Breast epithelium (tissue), 4 donors: ENCODE measurements around the gene TBL2. TPM values are rescaled to one million over a fixed set of nuclear protein-coding genes. Genes with fewer than 3 reads are reported as not detected.

Source experiments
- DNase-seq, 2 donors: peaks; one replicate each; pipeline ENCODE4 v3.0.0-alpha.2; 2019; ENCODE audit warnings: low spot score in 2 of 2
- H3K27ac ChIP-seq, 2 donors: fragments of 200-600 bp; sonication (generic) in 1 of 2; one replicate each; pipeline ENCODE4 v1.5.1; 2016 to 2019; ENCODE audit warnings: mild to moderate bottlenecking in 1 of 2
- H3K27me3 ChIP-seq, 2 donors: fragments of 200-600 bp; sonication (generic) in 1 of 2; one replicate each; pipeline versions ENCODE4 v1.5.1 to v1.6.0; 2017 to 2019; ENCODE audit warnings: control low read depth in 1 of 2, mild to moderate bottlenecking in 1 of 2
- H3K36me3 ChIP-seq: fragments of 200-600 bp; one replicate; pipeline ENCODE4 v1.5.1; 2019
- H3K4me1 ChIP-seq, 2 donors: fragments of 200-600 bp; sonication (generic); one replicate each; pipeline ENCODE4 v1.5.1; 2016 to 2019; ENCODE audit warnings: control low read depth in 1 of 2
- H3K4me3 ChIP-seq, 3 donors: fragments of 200-600 bp; sonication (generic); 1 replicate in 2 of 3; 2 replicates in 1 of 3; pipeline ENCODE4 v1.5.1; 2016 to 2019; ENCODE audit warnings: mild to moderate bottlenecking in 3 of 3, moderate library complexity in 2 of 3
- H3K9me3 ChIP-seq, 2 donors: fragments of 200-600 bp; sonication (generic) in 1 of 2; one replicate each; pipeline ENCODE4 v1.5.1; 2016 to 2019; ENCODE audit warnings: control low read depth in 1 of 2
- POLR2A ChIP-seq: fragments of 450-650 bp; IDR thresholded peaks from one replicate; pipeline ENCODE4 v1.6.1; 2016; ENCODE audit warnings: antibody characterized with exemption, mild to moderate bottlenecking, moderate library complexity
- POLR2AphosphoS5 ChIP-seq, 3 donors: sonication (generic); formaldehyde crosslinking; IDR thresholded peaks; one replicate each; pipeline ENCODE4 v1.6.1; 2017; ENCODE audit warnings: antibody characterized with exemption in 3 of 3
- intact Hi-C: fragments of 100-400 bp; cut with DNase I; formaldehyde crosslinking; loops from one replicate; pipeline ENCODE4 v1.15.1; 2023; ENCODE audit warnings: low total_unique reads
- total RNA-seq, 3 donors: library from RNA; depleted of rRNA; stranded (reverse); fragments of >200 nt; gene quantifications; one replicate each; pipeline ENCODE4 v1.1.0, GENCODE V29; 2016
- TF ChIP-seq, protein P1 (sequence below), 3 donors: fragments of 450-650 bp; IDR thresholded peaks; one replicate each; pipeline ENCODE4 v1.5.1; 2016 to 2017; ENCODE audit warnings: antibody characterized with exemption in 3 of 3, mild to moderate bottlenecking in 3 of 3, moderate library complexity in 3 of 3

The TBL2 gene, protein sequence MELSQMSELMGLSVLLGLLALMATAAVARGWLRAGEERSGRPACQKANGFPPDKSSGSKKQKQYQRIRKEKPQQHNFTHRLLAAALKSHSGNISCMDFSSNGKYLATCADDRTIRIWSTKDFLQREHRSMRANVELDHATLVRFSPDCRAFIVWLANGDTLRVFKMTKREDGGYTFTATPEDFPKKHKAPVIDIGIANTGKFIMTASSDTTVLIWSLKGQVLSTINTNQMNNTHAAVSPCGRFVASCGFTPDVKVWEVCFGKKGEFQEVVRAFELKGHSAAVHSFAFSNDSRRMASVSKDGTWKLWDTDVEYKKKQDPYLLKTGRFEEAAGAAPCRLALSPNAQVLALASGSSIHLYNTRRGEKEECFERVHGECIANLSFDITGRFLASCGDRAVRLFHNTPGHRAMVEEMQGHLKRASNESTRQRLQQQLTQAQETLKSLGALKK
- total RNA-seq: 10 to 100 TPM; 31.0 to 39.3 (median 32.1) TPM

DNA sequence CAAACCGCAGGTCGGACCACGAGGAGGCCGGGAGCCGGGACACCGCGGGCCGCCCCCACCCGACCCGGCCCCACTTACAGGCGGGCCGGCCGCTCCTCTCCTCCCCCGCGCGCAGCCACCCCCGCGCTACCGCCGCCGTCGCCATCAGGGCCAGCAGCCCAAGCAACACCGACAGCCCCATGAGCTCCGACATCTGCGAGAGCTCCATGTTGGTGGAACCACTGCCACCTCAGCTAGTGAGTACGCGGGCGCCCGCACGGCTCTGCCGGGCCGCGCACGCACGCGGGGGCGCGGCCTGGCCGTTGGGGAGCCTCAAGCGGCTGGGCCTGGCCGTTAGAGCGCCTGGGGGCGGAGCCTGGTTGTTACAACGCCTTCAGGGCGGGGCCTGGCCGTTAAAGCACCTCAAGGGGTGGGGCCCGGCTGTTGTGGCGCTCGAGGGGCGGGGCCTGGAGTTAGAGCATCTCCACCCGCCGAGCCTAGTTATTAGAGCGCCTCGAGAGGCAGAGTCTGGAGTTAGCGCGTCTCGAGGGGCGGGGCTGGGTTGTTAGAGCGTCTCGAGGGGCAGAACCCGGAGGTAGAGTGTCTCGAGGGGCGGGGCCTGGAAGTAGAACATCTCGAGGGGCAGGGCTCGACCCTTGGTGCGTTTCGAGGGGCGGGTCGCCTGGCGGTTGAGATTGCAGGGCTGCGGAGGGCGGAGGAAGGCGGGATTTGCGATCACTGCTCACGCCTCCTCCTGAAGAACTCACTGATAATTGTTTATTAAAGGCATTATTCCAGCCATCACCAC lies at the start of gene TBL2:
TBL2 (minus strand) TSS at position 238 of the 787 bp plus-strand sequence; CDS start at position 208, 30 bp downstream.
- H3K9me3 ChIP-seq: no peaks in the 10 kb centered on the region
- H3K36me3 ChIP-seq: peaks cover 9% of the 10 kb centered on the region
- peak; percentile 98 for DNase-seq
- H3K4me1 ChIP-seq: no peaks in the 10 kb centered on the region
- TF ChIP-seq, protein P1, sequence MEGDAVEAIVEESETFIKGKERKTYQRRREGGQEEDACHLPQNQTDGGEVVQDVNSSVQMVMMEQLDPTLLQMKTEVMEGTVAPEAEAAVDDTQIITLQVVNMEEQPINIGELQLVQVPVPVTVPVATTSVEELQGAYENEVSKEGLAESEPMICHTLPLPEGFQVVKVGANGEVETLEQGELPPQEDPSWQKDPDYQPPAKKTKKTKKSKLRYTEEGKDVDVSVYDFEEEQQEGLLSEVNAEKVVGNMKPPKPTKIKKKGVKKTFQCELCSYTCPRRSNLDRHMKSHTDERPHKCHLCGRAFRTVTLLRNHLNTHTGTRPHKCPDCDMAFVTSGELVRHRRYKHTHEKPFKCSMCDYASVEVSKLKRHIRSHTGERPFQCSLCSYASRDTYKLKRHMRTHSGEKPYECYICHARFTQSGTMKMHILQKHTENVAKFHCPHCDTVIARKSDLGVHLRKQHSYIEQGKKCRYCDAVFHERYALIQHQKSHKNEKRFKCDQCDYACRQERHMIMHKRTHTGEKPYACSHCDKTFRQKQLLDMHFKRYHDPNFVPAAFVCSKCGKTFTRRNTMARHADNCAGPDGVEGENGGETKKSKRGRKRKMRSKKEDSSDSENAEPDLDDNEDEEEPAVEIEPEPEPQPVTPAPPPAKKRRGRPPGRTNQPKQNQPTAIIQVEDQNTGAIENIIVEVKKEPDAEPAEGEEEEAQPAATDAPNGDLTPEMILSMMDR (IDR thresholded peaks at IDR 0.05): no peak
- TF ChIP-seq POLR2AphosphoS5 (IDR thresholded peaks at IDR 0.05): peak in 2 of 3 donors; percentile 35 to 57
- TF ChIP-seq POLR2A: peak; percentile 32
- H3K27ac ChIP-seq: peak within 1 kb of the TSS; percentile 85 to 89
- intact Hi-C loops: no loop called here
- peak within 1 kb of the TSS; percentile 83 to 92 (median 88) for H3K4me3 ChIP-seq
- H3K27me3 ChIP-seq: no peaks in the 10 kb centered on the region

DNA sequence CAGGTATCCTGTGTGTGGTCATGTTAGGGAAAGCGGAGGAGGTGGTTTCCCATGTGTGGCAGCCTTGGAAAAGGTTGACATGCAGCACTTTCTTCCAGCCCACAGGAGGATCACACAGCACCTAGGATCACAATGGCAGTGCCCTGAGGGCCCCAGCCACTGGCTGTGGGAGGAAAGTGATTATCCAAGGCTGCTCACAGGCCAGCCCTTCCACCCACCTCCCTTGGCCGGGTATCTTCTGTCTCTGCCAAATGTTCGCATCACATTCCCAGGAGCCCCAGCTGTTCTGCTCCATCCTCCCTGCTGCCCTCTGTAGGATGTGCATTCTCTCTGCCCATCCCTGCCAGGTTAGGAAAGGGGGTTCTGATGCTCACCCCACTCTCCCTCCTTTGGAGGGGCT lies 48.4 kb upstream of the TBL2 start:
- peak in 1 of 2 donors; percentile 23 for DNase-seq
- peaks cover 11 to 49% of the 10 kb centered on the region in 2 donors for H3K27me3 ChIP-seq
- H3K4me3 ChIP-seq: no peak overlapping the region
- TF ChIP-seq, protein P1 (IDR thresholded peaks at IDR 0.05): no peak
- no peak for TF ChIP-seq POLR2AphosphoS5 (IDR thresholded peaks at IDR 0.05)
- no peak for TF ChIP-seq POLR2A
- H3K9me3 ChIP-seq: no peaks in the 10 kb centered on the region
- H3K4me1 ChIP-seq: peaks cover 4 to 16% of the 10 kb centered on the region in 2 donors
- H3K36me3 ChIP-seq: no peaks in the 10 kb centered on the region
- H3K27ac ChIP-seq: no peak overlapping the region
- intact Hi-C loops: loop anchor here (10.0 kb wide), 1 partner anchor 228 kb away; no protein-coding TSS in a partner anchor

DNA sequence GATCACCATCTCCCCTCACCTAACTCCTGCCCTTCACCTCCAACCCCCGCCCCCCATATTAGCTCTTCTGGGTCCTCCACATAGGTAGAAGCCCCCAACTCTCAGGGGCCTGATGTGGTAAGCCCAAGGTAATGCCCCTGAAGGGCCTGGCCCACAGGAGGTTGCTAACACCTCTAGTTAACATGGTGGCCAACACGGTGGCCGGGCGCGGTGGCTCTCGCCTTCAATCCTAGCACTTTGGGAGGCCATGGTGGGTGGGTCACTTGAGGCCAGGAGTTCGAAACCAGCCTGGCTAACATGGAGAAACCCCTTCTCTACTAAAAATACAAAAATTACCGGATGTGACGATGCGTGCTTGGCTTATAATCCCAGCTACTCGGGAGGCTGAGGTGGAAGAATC lies 46.9 kb upstream of the TBL2 start:
- Histone ChIP-seq H3K27ac (no peak overlapping the region), H3K4me3 (no peak overlapping the region), H3K36me3 (no peaks in the 10 kb centered on the region), H3K9me3 (no peaks in the 10 kb centered on the region), H3K27me3 (peaks cover 11 to 46% of the 10 kb centered on the region in 2 donors), H3K4me1 (peaks cover 4 to 16% of the 10 kb centered on the region in 2 donors)
- no peak for DNase-seq
- no peak for TF ChIP-seq POLR2A
- TF ChIP-seq POLR2AphosphoS5 (IDR thresholded peaks at IDR 0.05): no peak
- intact Hi-C loops: loop anchor here (10.0 kb wide), 1 partner anchor 230 kb away; no protein-coding TSS in a partner anchor

DNA sequence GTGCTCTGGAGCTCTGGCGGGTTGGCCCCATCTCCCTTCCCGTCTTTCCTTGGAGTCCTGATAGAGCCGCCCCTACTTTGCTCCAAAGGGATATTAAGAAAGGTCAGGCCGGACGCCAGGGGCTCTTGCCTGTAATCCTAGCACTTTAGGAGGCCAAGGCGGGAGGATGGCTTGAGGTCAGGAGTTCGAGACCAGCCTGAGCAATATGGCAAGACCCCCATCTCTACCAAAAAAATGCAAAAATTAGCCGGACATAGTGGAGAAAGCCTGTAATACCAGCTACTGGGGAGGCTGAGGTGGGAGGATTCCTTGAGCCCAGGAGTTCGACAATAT lies 46.3 kb upstream of the TBL2 start:
- no peaks in the 10 kb centered on the region for H3K9me3 ChIP-seq
- peak overlapping the region; percentile 51 to 72 (median 64) for H3K4me3 ChIP-seq
- intact Hi-C loops: loop anchor here (10.0 kb wide), 1 partner anchor 230 kb away; no protein-coding TSS in a partner anchor
- H3K36me3 ChIP-seq: no peaks in the 10 kb centered on the region
- H3K27me3 ChIP-seq: peaks cover 11 to 45% of the 10 kb centered on the region in 2 donors
- no peak for DNase-seq
- no peak overlapping the region for H3K27ac ChIP-seq
- TF ChIP-seq, protein P1 (IDR thresholded peaks at IDR 0.05): no peak
- no peak for TF ChIP-seq POLR2A
- TF ChIP-seq POLR2AphosphoS5 (IDR thresholded peaks at IDR 0.05): no peak
- peaks cover 4 to 16% of the 10 kb centered on the region in 2 donors for H3K4me1 ChIP-seq

DNA sequence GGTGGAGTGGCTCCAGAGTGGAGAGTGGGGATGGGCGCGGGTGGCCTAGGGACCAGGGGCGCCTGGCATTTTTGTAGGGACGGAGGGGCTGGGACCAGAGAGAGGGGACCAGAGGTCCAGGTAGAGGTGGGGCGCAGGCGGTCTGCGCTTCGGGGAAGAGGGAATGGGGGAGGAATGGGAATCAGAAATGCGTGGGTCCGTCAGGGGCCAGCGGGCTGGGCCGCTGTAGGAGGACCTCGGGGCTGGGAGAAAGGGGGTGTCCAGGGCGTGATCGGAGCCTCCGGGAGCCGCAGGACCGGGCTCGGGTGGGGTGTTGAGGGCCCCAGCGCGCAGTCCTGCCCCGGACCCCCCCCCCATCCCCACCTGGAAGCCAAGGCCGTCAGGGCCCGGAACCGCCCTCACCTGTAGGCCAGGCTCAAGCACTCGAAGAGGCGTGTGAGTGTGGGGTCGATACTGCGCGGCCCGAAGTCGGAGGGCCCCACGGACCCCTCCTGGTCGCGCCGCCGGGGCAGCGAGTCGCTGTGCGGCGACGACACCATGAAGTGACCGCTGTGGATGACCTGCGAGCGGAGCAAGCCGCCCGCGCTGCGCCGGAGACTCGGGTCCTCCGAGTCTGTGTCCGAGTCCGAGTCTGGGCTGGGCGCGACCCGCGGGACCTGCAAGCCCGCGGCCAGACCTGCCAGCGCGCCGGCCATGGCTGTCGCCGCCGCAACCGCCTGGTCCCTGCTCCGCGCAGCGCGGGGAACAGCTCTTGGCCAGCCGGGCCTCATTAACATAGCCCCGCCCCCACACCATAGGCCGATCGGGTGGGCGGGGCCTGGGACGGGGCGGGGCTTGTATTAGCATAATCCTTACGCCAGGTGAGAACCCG lies 45.7 kb upstream of the TBL2 start, which contains the start of gene MLXIPL:
MLXIPL (minus strand) TSS at position 725 of the 871 bp plus-strand sequence; CDS start at position 695, 30 bp downstream.
- intact Hi-C loops: loop anchor here (10.0 kb wide), 1 partner anchor 231 kb away; no protein-coding TSS in a partner anchor
- no peak within 1 kb of the TSS for H3K27ac ChIP-seq
- peaks cover 4 to 16% of the 10 kb centered on the region in 2 donors for H3K4me1 ChIP-seq
- no peak for TF ChIP-seq POLR2A
- TF ChIP-seq, protein P1 (IDR thresholded peaks at IDR 0.05): no peak
- TF ChIP-seq POLR2AphosphoS5 (IDR thresholded peaks at IDR 0.05): no peak
- no peaks in the 10 kb centered on the region for H3K36me3 ChIP-seq
- peak within 1 kb of the TSS; percentile 51 to 72 (median 64) for H3K4me3 ChIP-seq
- peaks cover 11 to 39% of the 10 kb centered on the region in 2 donors for H3K27me3 ChIP-seq
- H3K9me3 ChIP-seq: no peaks in the 10 kb centered on the region
- peak; percentile 74 to 83 for DNase-seq
